ENCODE results near the gene LMO7. TPM values are rescaled to one million over a fixed set of nuclear protein-coding genes. Genes with fewer than 3 reads are reported as not detected.

The LMO7 gene
- total RNA-seq, 1 experiment from 2014 or later: 20.4 TPM

DNA sequence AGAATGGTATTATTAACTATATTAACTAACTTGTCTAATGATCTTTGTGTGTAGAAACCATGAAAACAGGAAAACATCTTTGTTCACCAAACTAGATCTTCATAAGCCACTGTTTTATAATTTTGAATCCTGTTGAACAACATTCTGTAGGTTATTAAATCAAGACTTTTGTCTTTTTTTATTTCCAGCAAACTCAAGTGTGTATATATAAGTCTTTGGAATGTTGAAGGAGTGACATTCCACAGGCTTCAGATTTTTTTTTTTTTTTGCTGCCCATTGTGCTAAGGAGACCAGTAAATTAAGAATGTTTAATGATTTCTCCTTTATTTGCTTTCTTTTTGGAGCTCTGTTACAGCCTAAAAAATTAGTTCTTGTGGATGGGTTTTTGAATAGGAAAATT lies 89.6 kb downstream of the LMO7 start:
- Histone ChIP-seq H2BK120ac (ENCODE audit: low read depth, low read length, poor library complexity, severe bottlenecking) (no peak overlapping the region), H4K5ac (ENCODE audit: insufficient read length, low read depth, low read length) (no peak overlapping the region), H3K23me2 (ENCODE audit: insufficient read length, low read depth, low read length, poor library complexity, severe bottlenecking) (no peaks in the 10 kb centered on the region), H3K79me2 (ENCODE audit: insufficient read depth, low read length) (no peaks in the 10 kb centered on the region), H2BK15ac (ENCODE audit: low read depth, low read length) (no peak overlapping the region), H3K23ac (ENCODE audit: insufficient read length, low read depth, low read length) (no peak overlapping the region), H3K27ac (ENCODE audit: insufficient read length, low read depth, low read length) (no peak overlapping the region), H4K20me1 (ENCODE audit: control insufficient read depth, insufficient read depth, insufficient read length) (no peaks in the 10 kb centered on the region), H3T11ph (ENCODE audit: low read length) (no peak overlapping the region), H3K4ac (ENCODE audit: low read depth, low read length) (no peak overlapping the region), H2AK5ac (ENCODE audit: insufficient read length, low read length) (no peak overlapping the region), H3K18ac (ENCODE audit: insufficient read length, low read depth, low read length) (no peak overlapping the region), H2AFZ (ENCODE audit: low read length) (no peak overlapping the region), H4K8ac (replicated peaks; ENCODE audit: insufficient read length, low read depth, low read length) (no peak overlapping the region), H3K4me2 (ENCODE audit: insufficient read depth, insufficient read length, low read length) (no peak overlapping the region), H3K79me1 (ENCODE audit: insufficient read depth, low read depth, low read length, poor library complexity, severe bottlenecking) (no peaks in the 10 kb centered on the region), H2BK20ac (ENCODE audit: low read depth, low read length, poor library complexity, severe bottlenecking) (no peak overlapping the region), H2BK5ac (ENCODE audit: insufficient read length, low read length) (no peak overlapping the region), H2BK12ac (ENCODE audit: insufficient read length, low read depth, low read length) (no peak overlapping the region), H3K27me3 (ENCODE audit: insufficient read depth, low read length) (no peaks in the 10 kb centered on the region), H3K56ac (ENCODE audit: insufficient read length, low read depth, low read length) (no peak overlapping the region), H3K4me1 (ENCODE audit: insufficient read depth, low read length) (no peaks in the 10 kb centered on the region), H4K91ac (ENCODE audit: insufficient read length, low read depth, low read length) (no peak overlapping the region), H3K9me3 (ENCODE audit: control insufficient read depth, low read depth, low read length) (no peaks in the 10 kb centered on the region), H3K14ac (ENCODE audit: insufficient read depth, low read length) (no peak overlapping the region), H3K9ac (ENCODE audit: extremely low read depth, insufficient read length, low read length) (no peak overlapping the region)
- Mint-ChIP-seq H3K36me3 (ENCODE audit: insufficient read depth in 1 of 3, low read depth in 3 of 3) (peaks cover 0 to 8% (median 0%) of the 10 kb centered on the region in 3 experiments; a peak in 1 of 7 replicates), H3K9me3 (peaks cover 0 to 2% of the 10 kb centered on the region in 2 experiments; a peak in 1 of 5 replicates), H3K4me3 (no peak overlapping the region), H3K4me1 (peaks cover 0 to 5% of the 10 kb centered on the region in 2 experiments; a peak in 2 of 4 replicates), H3K27me3 (ENCODE audit: low read depth) (no peaks in the 10 kb centered on the region), H3K27ac (no peak overlapping the region)
- TF ChIP-seq, protein P1, sequence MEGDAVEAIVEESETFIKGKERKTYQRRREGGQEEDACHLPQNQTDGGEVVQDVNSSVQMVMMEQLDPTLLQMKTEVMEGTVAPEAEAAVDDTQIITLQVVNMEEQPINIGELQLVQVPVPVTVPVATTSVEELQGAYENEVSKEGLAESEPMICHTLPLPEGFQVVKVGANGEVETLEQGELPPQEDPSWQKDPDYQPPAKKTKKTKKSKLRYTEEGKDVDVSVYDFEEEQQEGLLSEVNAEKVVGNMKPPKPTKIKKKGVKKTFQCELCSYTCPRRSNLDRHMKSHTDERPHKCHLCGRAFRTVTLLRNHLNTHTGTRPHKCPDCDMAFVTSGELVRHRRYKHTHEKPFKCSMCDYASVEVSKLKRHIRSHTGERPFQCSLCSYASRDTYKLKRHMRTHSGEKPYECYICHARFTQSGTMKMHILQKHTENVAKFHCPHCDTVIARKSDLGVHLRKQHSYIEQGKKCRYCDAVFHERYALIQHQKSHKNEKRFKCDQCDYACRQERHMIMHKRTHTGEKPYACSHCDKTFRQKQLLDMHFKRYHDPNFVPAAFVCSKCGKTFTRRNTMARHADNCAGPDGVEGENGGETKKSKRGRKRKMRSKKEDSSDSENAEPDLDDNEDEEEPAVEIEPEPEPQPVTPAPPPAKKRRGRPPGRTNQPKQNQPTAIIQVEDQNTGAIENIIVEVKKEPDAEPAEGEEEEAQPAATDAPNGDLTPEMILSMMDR (conservative IDR thresholded peaks at IDR 0.05): no peak
- no peak for DNase-seq
